CD4-positive, alpha-beta memory T cell (primary cell): ENCODE data around the gene PVALEF. TPM values are rescaled to one million over a fixed set of nuclear protein-coding genes. Genes with fewer than 3 reads are reported as not detected.
A peak's percentile ranks its signal among the peaks of the same experiment; 100 is the strongest.

Experiments
- CTCF ChIA-PET: fragments of 350-600 bp; sonication (Branson Sonifier 250); formaldehyde crosslinking; loops from one replicate; lab custom pipeline; 2021; ENCODE audit warnings: inconsistent platforms; ENCODE audit not compliant: partially characterized antibody; lab: Charles Lee
- POLR2A ChIA-PET: fragments of 350-600 bp; sonication (Branson Sonifier 250); formaldehyde crosslinking; loops from one replicate; lab custom pipeline; 2021; ENCODE audit not compliant: partially characterized antibody; lab: Charles Lee
- DNase-seq, 5 donors: peaks; one replicate each; pipeline versions ENCODE4 v3.0.0 to v3.0.0-alpha.2; 2020 to 2022; ENCODE audit warnings: mixed read lengths in 1 of 5
- H3K27ac ChIP-seq: one replicate; pipeline ENCODE4 v1.7.0; 2013; ENCODE audit warnings: low read depth, low read length
- H3K27me3 ChIP-seq: 2 replicates; pipeline ENCODE4 v1.7.0; 2013; ENCODE audit warnings: mild to moderate bottlenecking, low read length, moderate library complexity; ENCODE audit not compliant: insufficient read depth
- H3K36me3 ChIP-seq: 2 replicates; pipeline ENCODE4 v1.7.0; 2013; ENCODE audit warnings: mild to moderate bottlenecking, low read length, moderate library complexity; ENCODE audit not compliant: insufficient read depth
- H3K4me1 ChIP-seq: 2 replicates; pipeline ENCODE4 v1.7.0; 2013; ENCODE audit warnings: mild to moderate bottlenecking, low read length, moderate library complexity; ENCODE audit not compliant: insufficient read depth
- H3K4me3 ChIP-seq, 2 donors: one replicate each; pipeline ENCODE4 v1.7.0; 2013; ENCODE audit warnings: low read length in 2 of 2, mild to moderate bottlenecking in 1 of 2
- H3K9me3 ChIP-seq, 2 donors: one replicate each; pipeline ENCODE4 v1.7.0; 2013; ENCODE audit warnings: low read length in 2 of 2, control low read depth in 1 of 2; ENCODE audit not compliant: control insufficient read depth in 1 of 2
- H3K27ac Mint-ChIP-seq, 7 donors: one replicate each; pipeline ENCODE4 v1.8.0; 2020 to 2021; ENCODE audit warnings: mixed read lengths in 7 of 7, mild to moderate bottlenecking in 6 of 7, inconsistent platforms in 3 of 7, moderate library complexity in 3 of 7
- H3K27me3 Mint-ChIP-seq, 2 donors: one replicate each; pipeline ENCODE4 v1.8.0; 2020 to 2021; ENCODE audit warnings: mixed read lengths in 2 of 2
- H3K36me3 Mint-ChIP-seq, 2 donors: one replicate each; pipeline ENCODE4 v1.8.0; 2020 to 2021; ENCODE audit warnings: mixed read lengths in 2 of 2, inconsistent platforms in 1 of 2, mild to moderate bottlenecking in 1 of 2
- H3K4me1 Mint-ChIP-seq, 4 donors: one replicate each; pipeline ENCODE4 v1.8.0; 2020 to 2021; ENCODE audit warnings: mixed read lengths in 4 of 4, mild to moderate bottlenecking in 1 of 4
- H3K4me3 Mint-ChIP-seq, 8 donors: one replicate each; pipeline ENCODE4 v1.8.0; 2020 to 2021; ENCODE audit warnings: mixed read lengths in 8 of 8, mild to moderate bottlenecking in 7 of 8, moderate library complexity in 6 of 8, inconsistent platforms in 3 of 8
- H3K9me3 Mint-ChIP-seq, 8 donors: one replicate each; pipeline ENCODE4 v1.8.0; 2020 to 2021; ENCODE audit warnings: mixed read lengths in 8 of 8, mild to moderate bottlenecking in 5 of 8, inconsistent platforms in 3 of 8, moderate library complexity in 1 of 8
- intact Hi-C: fragments of 100-400 bp; cut with micrococcal nuclease; formaldehyde crosslinking; loops from one replicate; pipeline ENCODE4 v1.15.1; 2023
- polyA plus RNA-seq, 2 donors: library from polyadenylated mRNA; unstranded; fragments of 300-500 nt; fragmentation: Illumina TruSeq; gene quantifications; one replicate each; pipeline ENCODE4 v1.2.3, GENCODE V29; 2021
- total RNA-seq, 2 experiments: library from RNA; stranded (reverse); gene quantifications; one replicate each; pipeline ENCODE4 v1.2.3, GENCODE V29; 2021

The PVALEF gene
- total and polyA plus RNA-seq, 4 experiments from 2014 or later = not detected

- Mint-ChIP-seq H3K4me3 (no peak overlapping the region), H3K36me3 (no peaks in the 10 kb centered on the region), H3K27me3 (peaks cover 0 to 2% of the 10 kb centered on the region in 2 donors), H3K9me3 (peaks cover 0 to 3% (median 0%) of the 10 kb centered on the region in 8 donors), H3K4me1 (peaks cover 0 to 2% (median 0%) of the 10 kb centered on the region in 4 donors), H3K27ac (no peak overlapping the region)
- CTCF ChIA-PET = no interaction called here
- Histone ChIP-seq H3K4me1 (no peaks in the 10 kb centered on the region), H3K27ac (no peak overlapping the region), H3K27me3 (no peaks in the 10 kb centered on the region), H3K4me3 (no peak overlapping the region), H3K9me3 (no peaks in the 10 kb centered on the region), H3K36me3 (no peaks in the 10 kb centered on the region)
- POLR2A ChIA-PET = no interaction called here
- intact Hi-C loops = no loop called here
- no peak for DNase-seq
Observed at GRCh38 chr17:81136366-81136765, 28.9 kb upstream of the PVALEF start.

GRCh38 chr17:81137248-81137647 is 28.1 kb upstream of the PVALEF start:
- POLR2A ChIA-PET = no interaction called here

GRCh38 chr17:81138083-81138482 is 27.2 kb upstream of the PVALEF start:
- Mint-ChIP-seq H3K27me3 (peaks cover 2% of the 10 kb centered on the region in 2 donors), H3K9me3 (peaks cover 0 to 3% (median 0%) of the 10 kb centered on the region in 8 donors)
- intact Hi-C loops = no loop called here

More at GRCh38 chr17:81137248-81137647, 28.1 kb upstream of the PVALEF start:
- Histone ChIP-seq H3K4me3 (no peak overlapping the region), H3K36me3 (no peaks in the 10 kb centered on the region), H3K27me3 (no peaks in the 10 kb centered on the region), H3K9me3 (no peaks in the 10 kb centered on the region), H3K27ac (no peak overlapping the region), H3K4me1 (no peaks in the 10 kb centered on the region)
- H3K4me1 Mint-ChIP-seq = peaks cover 0 to 2% (median 0%) of the 10 kb centered on the region in 4 donors
- no peak for DNase-seq
- H3K27me3 Mint-ChIP-seq = peaks cover 1 to 2% of the 10 kb centered on the region in 2 donors
- intact Hi-C loops = no loop called here
- H3K27ac Mint-ChIP-seq = no peak overlapping the region
- no peaks in the 10 kb centered on the region for H3K36me3 Mint-ChIP-seq
- no peak overlapping the region for H3K4me3 Mint-ChIP-seq
- H3K9me3 Mint-ChIP-seq = peaks cover 0 to 3% (median 0%) of the 10 kb centered on the region in 8 donors
- CTCF ChIA-PET = no interaction called here

GRCh38 chr17:81138500-81138899 is 26.8 kb upstream of the PVALEF start:
- CTCF ChIA-PET = no interaction called here
- POLR2A ChIA-PET = no interaction called here
- Histone ChIP-seq H3K27ac (no peak overlapping the region), H3K4me3 (no peak overlapping the region), H3K27me3 (no peaks in the 10 kb centered on the region), H3K36me3 (no peaks in the 10 kb centered on the region), H3K9me3 (no peaks in the 10 kb centered on the region), H3K4me1 (no peaks in the 10 kb centered on the region)
- intact Hi-C loops = no loop called here
- Mint-ChIP-seq H3K4me1 (peaks cover 0 to 3% (median 0%) of the 10 kb centered on the region in 4 donors), H3K36me3 (no peaks in the 10 kb centered on the region), H3K27ac (no peak overlapping the region), H3K9me3 (peaks cover 0 to 3% (median 0%) of the 10 kb centered on the region in 8 donors), H3K27me3 (peaks cover 2% of the 10 kb centered on the region in 2 donors), H3K4me3 (no peak overlapping the region)
- DNase-seq = no peak

More at GRCh38 chr17:81138083-81138482, 27.2 kb upstream of the PVALEF start:
- H3K9me3 ChIP-seq = no peaks in the 10 kb centered on the region
- DNase-seq = no peak
- ChIA-PET CTCF (no interaction called here), POLR2A (no interaction called here)
- no peaks in the 10 kb centered on the region for H3K36me3 ChIP-seq
- H3K4me1 ChIP-seq = no peaks in the 10 kb centered on the region
- Mint-ChIP-seq H3K27ac (peak overlapping the region in 1 of 7 donors; percentile 30), H3K4me1 (peaks cover 0 to 3% (median 0%) of the 10 kb centered on the region in 4 donors), H3K4me3 (no peak overlapping the region), H3K36me3 (no peaks in the 10 kb centered on the region)
- H3K27me3 ChIP-seq = no peaks in the 10 kb centered on the region
- no peak overlapping the region for H3K4me3 ChIP-seq
- H3K27ac ChIP-seq = no peak overlapping the region

GRCh38 chr17:81139428-81139827 is 25.9 kb upstream of the PVALEF start:
- Histone ChIP-seq H3K4me1 (no peaks in the 10 kb centered on the region), H3K4me3 (no peak overlapping the region), H3K36me3 (no peaks in the 10 kb centered on the region), H3K9me3 (no peaks in the 10 kb centered on the region), H3K27me3 (no peaks in the 10 kb centered on the region), H3K27ac (no peak overlapping the region)
- CTCF ChIA-PET = no interaction called here
- H3K9me3 Mint-ChIP-seq = peaks cover 0 to 3% (median 0%) of the 10 kb centered on the region in 8 donors
- POLR2A ChIA-PET = no interaction called here
- H3K4me3 Mint-ChIP-seq = no peak overlapping the region
- intact Hi-C loops = no loop called here
- H3K36me3 Mint-ChIP-seq = no peaks in the 10 kb centered on the region
- H3K27ac Mint-ChIP-seq = no peak overlapping the region
- peaks cover 2% of the 10 kb centered on the region in 2 donors for H3K27me3 Mint-ChIP-seq
- no peak for DNase-seq
- H3K4me1 Mint-ChIP-seq = peaks cover 0 to 3% (median 0%) of the 10 kb centered on the region in 4 donors

- Histone ChIP-seq H3K36me3 (no peaks in the 10 kb centered on the region), H3K27ac (no peak overlapping the region), H3K9me3 (no peaks in the 10 kb centered on the region), H3K4me3 (no peak overlapping the region), H3K27me3 (no peaks in the 10 kb centered on the region), H3K4me1 (no peaks in the 10 kb centered on the region)
- ChIA-PET CTCF (no interaction called here), POLR2A (interaction anchor here (0.9 kb wide), 1 partner anchor 344 kb away, joined by 4 read pairs; no protein-coding TSS in a partner anchor)
- Mint-ChIP-seq H3K9me3 (peaks cover 0 to 3% (median 0%) of the 10 kb centered on the region in 8 donors), H3K4me1 (peaks cover 0 to 3% (median 0%) of the 10 kb centered on the region in 4 donors), H3K36me3 (no peaks in the 10 kb centered on the region), H3K27me3 (peaks cover 2% of the 10 kb centered on the region in 2 donors), H3K27ac (no peak overlapping the region), H3K4me3 (no peak overlapping the region)
- intact Hi-C loops = no loop called here
- DNase-seq = no peak
Observed at GRCh38 chr17:81140018-81140417, 25.3 kb upstream of the PVALEF start.

GRCh38 chr17:81140695-81141094 is 24.6 kb upstream of the PVALEF start:
- Mint-ChIP-seq H3K4me1 (peaks cover 0 to 3% (median 0%) of the 10 kb centered on the region in 4 donors), H3K36me3 (no peaks in the 10 kb centered on the region), H3K27me3 (peaks cover 2% of the 10 kb centered on the region in 2 donors), H3K4me3 (no peak overlapping the region), H3K9me3 (peaks cover 0 to 3% (median 0%) of the 10 kb centered on the region in 8 donors), H3K27ac (no peak overlapping the region)
- H3K27ac ChIP-seq = no peak overlapping the region
- no peak for DNase-seq
- H3K36me3 ChIP-seq = no peaks in the 10 kb centered on the region
- no peaks in the 10 kb centered on the region for H3K4me1 ChIP-seq
- H3K4me3 ChIP-seq = no peak overlapping the region
- intact Hi-C loops = no loop called here
- H3K9me3 ChIP-seq = no peaks in the 10 kb centered on the region
- ChIA-PET POLR2A (interaction anchor here (0.6 to 0.9 kb wide), 2 partner anchors 344 to 377 kb away, joined by 3 to 4 read pairs; no protein-coding TSS in a partner anchor), CTCF (no interaction called here)
- H3K27me3 ChIP-seq = no peaks in the 10 kb centered on the region
